OCI-M2 (cell line): Measurements from ENCODE around the gene FBXO31.
"Not testable (repeated sequence)": the region's sequence is repeated elsewhere in the genome, so short reads cannot be mapped to it uniquely, and the experiment has no call there.

ENCODE experiments used
- DNase-seq: peaks from one replicate; lab custom pipeline; 2025; ENCODE audit not compliant: unreplicated experiment; lab: John Stamatoyannopoulos, UW

FBXO31 gene

DNA sequence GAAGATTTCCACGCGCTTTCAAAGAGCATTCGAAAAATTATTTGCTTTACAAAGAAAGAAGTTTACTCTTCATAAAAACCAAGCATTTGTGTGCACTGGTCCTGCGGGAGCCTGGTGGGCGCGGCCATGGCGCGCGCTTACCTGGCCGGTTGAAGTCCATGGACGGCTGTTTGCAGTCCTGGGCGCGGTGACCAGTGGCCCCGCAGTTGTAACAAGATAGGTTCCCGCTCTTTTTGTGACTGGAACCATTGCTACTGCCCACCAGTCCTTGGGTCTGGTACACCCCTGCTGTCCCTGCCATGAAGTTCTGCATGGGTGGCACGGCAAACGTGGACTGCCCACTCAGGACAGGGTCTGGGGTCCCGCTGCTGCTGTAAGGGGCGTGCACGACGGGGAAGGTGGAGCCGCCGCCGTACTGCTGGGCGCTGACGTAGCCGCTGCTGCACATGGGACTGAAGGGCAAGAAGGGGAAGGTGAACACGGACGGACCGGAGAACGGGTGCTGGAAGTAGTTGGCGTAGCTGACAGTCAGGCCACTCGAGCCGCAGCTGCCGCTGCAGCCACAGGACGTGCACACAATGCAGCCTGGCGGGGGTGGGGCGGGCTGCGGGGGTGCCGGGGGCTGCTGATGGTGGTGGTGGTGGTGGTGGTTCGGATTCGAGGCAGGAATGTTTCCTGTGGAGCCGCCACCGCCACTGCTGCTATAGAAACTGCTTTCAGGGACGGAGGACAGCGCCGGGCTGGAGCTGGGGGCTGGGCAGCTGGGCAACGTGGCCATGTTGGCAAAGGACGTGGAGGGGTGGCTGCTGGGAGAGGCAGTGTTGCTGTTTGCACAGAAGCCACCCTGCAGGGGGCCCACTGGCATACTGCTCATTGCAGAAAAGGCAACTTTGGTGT is 28.0 kb upstream of the FBXO31 start:
- DNase-seq: no peak

DNA sequence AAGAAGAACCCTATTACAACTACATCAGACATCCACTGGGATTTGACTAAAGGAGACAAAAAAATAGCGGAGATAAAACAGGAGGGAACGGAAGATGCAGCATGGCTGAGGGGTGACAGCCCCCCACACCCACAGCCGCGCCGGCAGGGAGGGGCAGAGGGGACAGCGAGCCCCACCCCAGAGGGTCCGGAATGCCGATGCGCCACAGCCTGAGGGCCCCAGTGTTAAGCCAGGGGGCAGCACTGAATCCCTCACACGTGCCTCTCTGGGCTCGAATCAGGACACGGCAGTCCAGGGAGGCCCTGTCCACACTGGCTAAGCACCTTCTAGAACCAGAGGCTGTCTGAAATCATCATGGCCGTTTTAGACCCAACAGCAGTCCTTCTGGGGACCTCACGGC is 27.4 kb upstream of the FBXO31 start:
- no peak for DNase-seq

DNA sequence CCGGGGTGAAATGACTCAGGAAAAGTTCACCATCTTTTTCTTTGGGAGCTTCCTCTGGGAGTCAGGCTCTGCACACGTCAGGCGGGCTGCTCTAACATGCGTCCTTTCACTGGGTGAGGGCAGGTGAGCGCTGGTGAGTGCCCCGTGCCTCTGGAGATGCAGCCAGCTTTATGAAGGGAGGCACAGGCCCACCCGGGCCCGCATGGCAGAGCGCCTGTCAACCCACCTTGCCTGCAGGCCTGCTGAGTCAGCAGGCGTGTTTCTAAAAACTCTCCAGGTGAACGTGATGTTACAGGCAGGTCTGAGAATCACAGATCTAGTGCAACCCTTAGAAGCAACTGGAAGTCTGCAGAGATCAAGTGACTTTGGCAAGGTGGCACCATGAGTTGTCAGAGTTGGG is 27.0 kb upstream of the FBXO31 start:
- no peak for DNase-seq

DNA sequence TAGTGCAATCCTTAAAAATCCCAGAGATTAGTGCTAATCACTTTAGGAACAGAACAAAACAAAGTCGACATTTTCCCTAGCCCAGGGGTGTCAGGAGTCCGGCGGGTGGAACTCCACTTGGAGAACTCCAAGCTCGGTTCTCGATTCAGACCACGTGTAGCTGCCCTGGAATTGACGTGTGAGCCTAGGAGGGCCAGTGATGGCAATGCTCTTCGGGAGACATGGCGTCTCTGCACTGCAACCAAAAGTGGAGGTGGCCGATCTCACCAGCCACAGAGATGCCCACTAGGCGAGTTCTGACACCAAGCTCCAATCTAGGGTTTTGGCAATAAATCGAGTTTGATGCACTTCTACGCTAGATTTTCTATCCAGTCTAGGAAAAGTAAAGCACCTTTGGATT is 26.2 kb upstream of the FBXO31 start:
- no peak for DNase-seq

- no peak for DNase-seq
Observed at GRCh38 chr16:87409153-87409552, 25.6 kb upstream of the FBXO31 start.

DNA sequence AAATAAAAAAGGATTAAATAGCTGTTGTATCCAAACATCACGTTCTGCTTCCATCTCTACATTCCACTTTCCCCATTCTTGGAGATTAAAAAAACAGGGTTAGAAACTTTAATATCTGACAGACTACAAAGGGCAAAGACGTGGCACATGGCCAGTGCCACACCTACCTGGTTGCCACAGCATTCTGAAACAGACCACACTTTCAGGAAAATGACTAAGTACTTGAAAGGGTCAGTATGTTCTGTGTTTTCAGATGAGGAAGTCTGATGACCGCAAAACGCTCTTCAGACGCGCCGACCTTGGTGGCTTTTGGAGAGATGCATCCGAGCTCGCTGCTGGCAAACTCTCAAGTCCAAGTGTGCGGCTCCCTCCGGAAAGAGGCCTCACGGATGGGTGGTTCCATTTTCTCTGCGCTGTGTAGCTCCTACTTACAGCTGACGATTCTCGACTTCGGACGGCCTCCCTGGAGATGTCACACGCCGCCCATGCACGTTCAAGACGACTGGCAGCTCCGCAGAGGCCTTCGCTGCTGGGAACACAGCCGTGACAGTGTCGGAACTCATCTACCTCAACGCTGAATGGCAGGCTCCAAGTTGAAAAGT is 24.0 kb upstream of the FBXO31 start:
- DNase-seq: no peak

GRCh38 chr16:87406495-87407088 is 23.0 kb upstream of the FBXO31 start:
- no peak for DNase-seq

GRCh38 chr16:87404764-87405625 is 21.4 kb upstream of the FBXO31 start:
- DNase-seq: no peak

DNA sequence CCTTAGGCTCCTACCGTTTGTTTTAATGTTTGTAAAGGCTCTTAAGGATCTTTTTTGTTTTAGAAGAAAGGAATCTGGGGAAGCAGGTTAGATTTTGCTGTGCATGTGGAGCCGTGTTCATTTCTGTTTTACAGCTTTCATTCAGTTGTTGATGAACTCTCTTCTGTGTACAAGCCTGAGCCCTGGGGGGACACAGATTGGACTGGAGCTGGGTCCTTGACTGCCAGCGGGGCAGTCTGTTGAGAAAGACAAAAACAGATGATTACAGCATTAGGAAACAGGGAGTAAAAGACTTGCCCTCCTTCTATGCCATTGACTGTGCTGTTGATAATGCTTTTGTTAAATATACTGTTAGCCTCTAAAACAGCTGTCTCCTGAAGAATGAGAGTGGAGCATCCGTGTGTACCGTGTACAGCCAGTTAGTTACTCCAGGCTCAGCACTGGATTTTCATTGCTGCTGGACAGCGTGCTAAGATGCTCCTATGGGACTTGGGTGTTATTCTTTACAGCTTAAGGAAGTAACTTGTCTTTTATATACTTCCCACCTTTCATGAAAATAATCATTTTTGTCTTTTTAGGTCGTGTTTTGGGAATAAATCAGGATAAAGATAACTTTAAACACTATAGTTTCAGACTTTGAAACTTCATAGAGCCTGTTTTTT is 11.7 kb upstream of the FBXO31 start:
- DNase-seq: no peak

- no peak for DNase-seq
Observed at GRCh38 chr16:87393680-87394055, 10.1 kb upstream of the FBXO31 start.

DNA sequence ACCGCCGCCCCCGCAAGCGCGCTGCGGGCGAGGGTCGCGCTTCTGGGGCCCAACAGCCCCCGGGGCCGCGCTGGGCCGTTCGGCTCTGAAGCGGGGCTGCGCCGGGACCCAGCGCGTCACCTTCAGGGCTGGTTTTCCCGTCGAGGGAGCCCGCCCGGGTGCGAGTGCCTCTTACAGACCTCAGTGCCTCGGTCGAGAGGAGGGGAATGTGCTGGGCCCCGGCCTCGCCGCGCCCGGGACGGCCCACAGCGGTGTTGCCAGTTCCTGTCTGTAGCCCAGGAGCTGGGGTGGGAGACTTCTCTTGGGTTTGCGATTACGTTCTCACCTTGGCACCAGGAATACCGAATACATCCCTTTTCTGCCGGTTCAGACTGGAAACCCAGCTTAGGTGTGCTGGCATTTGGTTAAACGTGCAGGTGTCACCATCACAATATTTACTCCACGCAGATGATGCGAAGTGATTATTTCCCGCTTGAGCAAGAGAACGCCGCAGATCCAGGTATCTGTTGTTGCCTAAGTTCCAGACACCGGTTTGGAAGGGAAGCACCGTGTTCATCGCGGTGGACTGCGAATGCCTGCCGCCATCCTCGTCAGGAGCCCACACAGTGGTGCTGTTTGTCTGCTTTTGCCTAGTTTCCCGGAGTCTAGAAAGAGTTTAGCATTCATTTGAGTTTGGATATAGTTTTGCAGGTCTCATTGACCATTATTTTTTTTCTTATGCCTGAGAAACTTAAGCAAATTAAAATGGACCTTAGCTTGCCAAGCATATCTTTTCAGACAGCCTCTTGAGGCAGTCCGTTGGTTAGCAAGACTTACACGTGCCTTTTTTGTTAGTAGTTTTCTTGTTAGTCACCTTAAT is 9.5 kb upstream of the FBXO31 start:
- no peak for DNase-seq

DNA sequence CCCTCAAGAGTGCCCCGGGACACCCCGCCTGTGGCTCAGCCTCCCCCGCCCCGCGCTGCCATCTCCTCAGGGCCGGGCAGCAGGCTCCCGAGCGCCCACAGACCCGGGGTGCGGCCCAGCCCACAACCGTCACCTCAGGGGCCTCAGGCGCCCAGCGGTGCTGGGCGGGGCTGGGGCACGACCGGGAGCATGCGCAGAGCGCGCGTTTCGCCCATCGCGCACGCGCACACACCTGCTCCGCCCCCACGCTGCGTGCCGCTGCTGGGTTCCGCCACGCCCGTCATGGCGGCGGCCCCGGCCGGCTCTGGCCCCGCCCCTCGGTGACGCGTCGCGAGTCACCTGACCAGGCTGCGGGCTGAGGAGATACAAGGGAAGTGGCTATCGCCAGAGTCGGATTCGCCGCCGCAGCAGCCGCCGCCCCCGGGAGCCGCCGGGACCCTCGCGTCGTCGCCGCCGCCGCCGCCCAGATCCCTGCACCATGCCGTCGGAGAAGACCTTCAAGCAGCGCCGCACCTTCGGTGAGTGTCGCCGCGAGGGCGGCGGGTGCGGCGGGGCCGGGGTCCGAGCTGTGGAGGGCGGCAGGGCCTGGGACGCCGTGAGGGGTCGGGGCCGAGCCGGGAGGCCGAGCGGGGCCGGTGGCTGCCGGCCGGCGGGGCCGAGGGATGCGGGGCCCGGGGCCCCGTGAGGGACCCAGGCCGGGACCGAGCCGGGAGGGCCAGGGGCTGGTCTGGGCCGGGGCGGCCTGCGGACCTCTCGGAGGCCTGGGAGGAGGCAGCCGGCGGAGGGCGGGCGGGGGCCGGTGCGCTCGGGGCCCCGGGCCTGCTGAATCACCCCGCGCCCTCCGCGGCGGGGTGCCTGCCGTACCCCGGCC is 8.6 kb upstream of the FBXO31 start, which contains the start of gene MAP1LC3B:
Gene MAP1LC3B, plus strand, starts transcription at position 387 of the 871 bp plus-strand sequence. Its CDS starts 92 bp downstream, at position 479.
- peak; percentile 65 for DNase-seq

DNA sequence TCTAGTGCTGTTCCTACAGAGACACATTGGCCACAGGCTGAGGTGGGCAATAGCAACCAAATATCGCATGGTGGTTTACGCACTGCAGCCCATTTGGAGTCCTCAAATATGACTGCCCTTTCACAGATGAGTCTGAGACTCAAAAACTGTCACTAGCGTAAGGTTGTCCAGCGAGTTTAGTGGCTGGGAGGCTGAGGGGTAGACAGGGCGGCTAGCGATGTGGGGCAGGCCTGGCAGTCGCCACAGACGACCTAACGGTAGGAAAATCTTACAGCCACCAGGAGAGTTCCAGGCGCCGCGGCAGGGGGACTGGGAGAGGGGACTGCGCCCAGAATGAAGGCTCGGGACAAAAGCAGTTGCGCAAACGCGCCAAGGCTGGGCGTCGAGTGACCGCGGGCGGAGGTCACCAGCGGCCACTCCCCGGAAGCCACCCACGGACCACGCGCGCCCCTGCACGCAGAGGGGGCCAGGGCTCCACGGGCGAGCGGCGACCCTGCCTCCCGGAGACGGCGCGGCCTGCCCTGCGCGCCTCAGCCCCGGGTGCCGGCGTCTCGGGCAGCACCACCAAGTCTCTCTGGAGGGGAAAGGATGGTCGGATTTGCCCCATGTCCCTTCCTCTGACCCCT is 7.9 kb upstream of the FBXO31 start:
- no peak for DNase-seq

DNA sequence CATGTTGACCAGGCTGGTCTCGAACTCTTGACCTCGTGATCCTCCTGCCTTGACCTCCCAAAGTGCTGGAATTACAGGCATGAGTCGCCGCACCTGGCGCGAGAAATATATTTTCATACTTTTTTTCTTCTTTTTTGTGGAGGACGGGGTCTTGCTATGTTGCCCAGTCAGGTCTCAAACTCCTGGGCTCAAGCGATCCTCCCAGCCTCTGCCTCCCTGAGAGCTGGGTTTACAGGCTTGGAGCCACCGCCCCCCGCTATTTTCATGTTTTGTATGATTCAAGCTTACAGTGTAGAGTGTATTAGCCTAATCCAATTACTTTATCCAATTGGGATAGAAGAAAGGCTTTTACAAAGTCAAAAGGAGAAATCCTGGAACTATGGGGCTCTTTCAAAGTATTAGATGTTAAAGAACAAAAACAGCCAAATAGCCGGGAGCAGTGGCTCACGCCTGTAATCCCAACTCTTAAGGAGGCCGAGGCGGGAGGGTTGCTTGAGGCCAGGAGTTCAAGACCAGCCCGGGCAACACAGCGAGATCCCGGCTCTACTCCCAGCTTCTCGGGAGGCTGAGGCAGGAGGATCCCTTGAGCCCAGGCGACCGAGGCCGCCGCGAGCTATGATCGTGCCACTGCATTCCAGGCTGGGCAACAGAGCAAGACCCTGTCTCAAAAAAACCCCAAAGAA is 7.2 kb upstream of the FBXO31 start:
- no peak for DNase-seq

DNA sequence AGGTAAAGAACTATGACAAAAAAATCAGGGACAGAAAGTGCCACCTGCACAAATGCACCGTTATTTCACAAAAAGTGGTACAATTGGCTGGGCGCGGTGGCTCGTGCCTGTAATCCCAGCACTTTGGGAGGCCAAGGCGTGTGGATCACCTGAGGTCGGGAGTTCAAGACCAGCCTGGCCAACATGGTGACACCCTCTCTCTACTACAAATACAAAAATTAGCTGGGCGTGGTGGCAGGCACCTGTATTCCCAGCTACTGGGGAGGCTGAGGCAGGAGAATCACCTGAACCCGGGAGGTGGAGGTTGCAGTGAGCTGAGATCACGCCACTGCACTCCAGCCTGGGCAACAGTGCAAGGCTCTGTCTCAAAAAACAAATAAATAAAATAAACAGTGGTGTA is 6.3 kb upstream of the FBXO31 start:
- DNase-seq: not testable (repeated sequence)

GRCh38 chr16:87389245-87389644 is 5.7 kb upstream of the FBXO31 start:
- no peak for DNase-seq

DNA sequence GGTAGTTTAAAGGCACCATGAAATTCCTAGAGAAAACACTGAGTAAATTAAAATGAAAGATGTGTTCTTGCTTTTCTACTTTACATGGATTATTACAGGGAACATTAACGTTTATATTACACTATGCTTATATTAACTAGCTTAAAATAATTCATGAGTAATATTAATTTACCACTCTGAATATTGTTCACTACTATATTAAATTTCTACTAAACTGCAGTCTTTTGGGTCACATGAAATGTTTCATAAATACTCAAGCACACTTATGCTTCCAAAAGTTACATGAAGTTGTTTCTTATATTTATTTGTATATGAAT is 5.2 kb upstream of the FBXO31 start:
- DNase-seq: no peak
